Hematopoietic multipotent progenitor cell treated with erythropoietin and hydrocortisone succinate and interleukin-3 and kit ligand, for 15 days (in vitro differentiated cells): ENCODE data around the gene CARD14.
"Not testable (repeated sequence)": the region's sequence is repeated elsewhere in the genome, so short reads cannot be mapped to it uniquely, and the experiment has no call there.

Source experiments
- DNase-seq: peaks from one replicate; pipeline ENCODE4 v3.0.0-alpha.2; 2015; ENCODE audit warnings: low spot score

CARD14 gene

DNA sequence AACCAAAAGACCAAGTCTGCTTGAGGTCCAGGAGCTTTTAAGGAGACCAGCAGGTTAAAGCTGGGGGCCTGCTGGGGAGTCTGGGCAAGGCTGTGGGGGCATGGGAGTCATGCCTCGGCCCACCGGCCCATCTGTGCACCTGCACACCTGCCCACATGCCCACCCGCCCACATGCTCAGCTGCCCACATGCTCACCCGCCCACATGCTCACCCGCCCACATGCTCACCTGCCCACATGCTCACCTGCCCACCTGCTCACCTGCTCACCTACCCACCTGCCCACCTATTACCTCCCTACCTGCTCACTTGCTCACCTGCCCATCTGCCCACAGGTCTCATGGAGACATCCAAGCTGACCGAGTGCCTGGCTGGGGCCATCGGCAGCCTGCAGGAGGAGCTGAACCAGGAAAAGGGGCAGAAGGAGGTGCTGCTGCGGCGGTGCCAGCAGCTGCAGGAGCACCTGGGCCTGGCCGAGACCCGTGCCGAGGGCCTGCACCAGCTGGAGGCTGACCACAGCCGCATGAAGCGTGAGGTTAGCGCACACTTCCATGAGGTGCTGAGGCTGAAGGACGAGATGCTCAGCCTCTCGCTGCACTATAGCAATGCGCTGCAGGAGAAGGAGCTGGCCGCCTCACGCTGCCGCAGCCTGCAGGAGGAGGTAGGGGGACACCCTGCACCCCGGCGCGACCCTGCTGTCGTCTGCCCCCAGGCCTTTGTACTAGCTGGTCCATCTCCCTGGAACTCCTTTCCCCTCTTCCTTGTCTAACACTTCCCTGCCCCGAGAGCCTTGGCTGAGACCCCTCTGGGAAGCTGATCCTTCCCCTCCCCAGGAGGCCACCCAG lies 14.0 kb downstream of the CARD14 start:
- DNase-seq, result no peak

- no peak for DNase-seq
Observed at GRCh38 chr17:80184423-80184714, 14.5 kb downstream of the CARD14 start.

DNA sequence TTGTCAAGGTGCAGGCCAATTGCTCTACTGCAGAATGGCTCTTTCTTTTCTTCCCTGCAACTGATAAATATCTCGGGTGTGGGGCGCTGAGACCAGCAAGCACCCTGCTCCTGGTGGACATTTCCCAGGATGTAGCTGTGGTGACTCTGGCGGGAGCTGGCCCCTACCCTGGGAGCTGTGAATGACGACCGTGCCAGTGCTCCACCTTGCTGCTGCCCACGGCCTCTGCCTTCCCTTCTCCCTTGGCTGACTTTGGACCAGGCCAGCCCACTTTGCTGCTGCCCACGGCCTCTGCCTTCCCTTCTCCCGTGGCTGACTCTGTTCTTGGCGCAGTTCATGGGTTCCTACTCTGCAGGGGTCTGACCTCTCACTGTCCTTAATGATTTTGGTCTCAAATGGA lies 16.1 kb downstream of the CARD14 start:
- no peak for DNase-seq

- DNase-seq, result no peak
Observed at GRCh38 chr17:80187090-80187489, 17.3 kb downstream of the CARD14 start.

GRCh38 chr17:80187515-80187941 lies 17.7 kb downstream of the CARD14 start:
- no peak for DNase-seq

DNA sequence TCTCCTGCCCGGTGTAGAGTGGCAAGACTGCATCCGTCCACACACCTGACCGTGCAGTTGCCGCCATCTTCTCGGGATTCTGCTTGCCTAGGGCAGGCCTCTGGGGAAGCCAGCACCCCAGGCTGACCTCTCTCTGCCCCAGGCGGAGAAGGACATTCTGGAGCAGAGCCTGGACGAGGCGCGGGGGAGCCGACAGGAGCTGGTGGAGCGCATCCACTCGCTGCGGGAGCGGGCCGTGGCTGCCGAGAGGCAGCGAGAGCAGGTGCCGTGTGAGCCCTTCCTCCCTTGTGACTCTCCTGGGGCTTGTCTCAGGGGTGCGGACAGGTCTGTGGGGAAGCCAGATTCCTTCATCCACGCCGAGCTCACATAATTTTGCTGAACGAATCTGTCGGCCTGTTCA lies 19.8 kb downstream of the CARD14 start:
- no peak for DNase-seq

- no peak for DNase-seq
Observed at GRCh38 chr17:80190716-80191115, 20.9 kb downstream of the CARD14 start.

- no peak for DNase-seq
Observed at GRCh38 chr17:80191192-80191591, 21.4 kb downstream of the CARD14 start.

GRCh38 chr17:80191865-80192661 lies 22.2 kb downstream of the CARD14 start:
- DNase-seq, result no peak

DNA sequence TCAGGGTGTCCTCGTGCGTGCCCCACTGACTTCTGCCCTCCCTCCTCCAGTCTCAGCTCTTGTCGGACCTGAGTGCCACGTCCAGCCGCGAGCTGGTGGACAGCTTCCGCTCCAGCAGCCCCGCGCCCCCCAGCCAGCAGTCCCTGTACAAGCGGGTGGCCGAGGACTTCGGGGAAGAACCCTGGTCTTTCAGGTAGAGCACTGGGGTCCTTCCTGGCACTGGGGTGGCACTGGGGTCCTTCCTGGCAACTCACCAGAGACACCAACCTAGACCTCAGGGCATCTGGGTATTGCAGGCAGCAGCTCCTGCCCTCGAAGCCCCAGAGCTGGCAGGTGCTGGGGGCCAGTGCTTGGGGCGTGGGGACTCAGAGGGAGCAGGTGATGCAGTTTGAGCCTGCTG lies 25.3 kb downstream of the CARD14 start:
- DNase-seq, result no peak

DNA sequence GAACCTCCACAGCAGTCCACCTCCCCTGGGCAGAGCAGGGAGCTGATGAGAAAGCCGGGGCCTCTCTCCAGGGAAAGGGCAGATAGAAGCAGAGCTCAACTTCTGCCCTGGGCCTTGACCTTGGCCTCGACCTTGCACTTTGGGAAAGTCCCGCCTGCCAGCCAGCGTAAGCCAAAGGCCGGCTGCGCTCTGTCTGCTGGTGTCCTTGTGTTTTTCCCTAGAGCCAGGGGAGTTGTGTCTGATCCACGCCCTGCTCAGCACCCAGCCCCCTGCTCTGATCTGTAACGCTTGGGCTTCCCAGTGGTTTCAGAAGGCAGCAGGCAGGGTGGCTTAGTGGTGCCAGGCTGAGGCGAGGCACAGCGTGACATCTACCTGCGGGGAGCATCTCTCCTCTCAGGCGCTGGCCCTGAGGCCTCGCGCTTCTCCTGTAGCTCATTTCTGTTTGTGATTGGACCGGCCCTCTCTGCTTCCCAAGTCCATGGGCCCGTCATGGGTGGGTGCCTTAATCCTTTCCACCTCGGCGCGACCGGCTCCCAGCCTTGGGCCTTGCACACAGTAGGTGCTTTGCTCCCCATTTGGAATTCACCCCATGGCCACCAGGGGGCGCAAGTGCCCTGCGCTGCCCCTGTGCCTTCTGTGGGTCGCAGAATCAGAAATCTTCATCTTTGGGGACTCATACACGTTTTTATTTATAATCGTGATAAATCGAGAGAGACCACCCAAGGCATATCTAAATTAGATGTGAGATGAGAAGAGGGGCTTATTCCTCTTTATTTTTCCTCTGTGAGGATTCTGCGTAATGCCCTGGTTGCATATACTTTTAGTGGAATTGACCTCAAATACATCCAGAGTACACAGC lies 26.1 kb downstream of the CARD14 start:
- DNase-seq, result peak; percentile 68

DNA sequence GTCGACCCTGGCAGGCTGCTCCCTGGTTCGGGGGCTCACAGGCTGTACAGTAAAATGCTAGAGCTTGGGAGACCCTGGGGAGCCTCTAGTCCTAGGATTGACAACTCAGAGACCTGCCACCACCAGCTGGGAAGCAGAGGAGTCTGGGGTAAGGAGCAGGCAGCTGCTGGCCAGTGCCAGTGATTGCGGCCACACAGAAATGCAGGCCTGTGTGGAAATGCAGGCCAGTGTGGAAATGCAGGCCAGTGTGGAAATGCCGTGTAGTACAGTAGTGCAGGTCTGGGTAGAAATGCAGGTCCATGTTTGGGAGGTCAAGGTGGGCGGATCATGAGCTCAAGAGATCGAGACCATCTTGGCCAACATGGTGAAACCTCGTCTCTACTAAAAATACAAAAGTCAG lies 26.8 kb downstream of the CARD14 start:
- no peak for DNase-seq

- DNase-seq, result no peak
Observed at GRCh38 chr17:80198144-80198661, 28.4 kb downstream of the CARD14 start.

DNA sequence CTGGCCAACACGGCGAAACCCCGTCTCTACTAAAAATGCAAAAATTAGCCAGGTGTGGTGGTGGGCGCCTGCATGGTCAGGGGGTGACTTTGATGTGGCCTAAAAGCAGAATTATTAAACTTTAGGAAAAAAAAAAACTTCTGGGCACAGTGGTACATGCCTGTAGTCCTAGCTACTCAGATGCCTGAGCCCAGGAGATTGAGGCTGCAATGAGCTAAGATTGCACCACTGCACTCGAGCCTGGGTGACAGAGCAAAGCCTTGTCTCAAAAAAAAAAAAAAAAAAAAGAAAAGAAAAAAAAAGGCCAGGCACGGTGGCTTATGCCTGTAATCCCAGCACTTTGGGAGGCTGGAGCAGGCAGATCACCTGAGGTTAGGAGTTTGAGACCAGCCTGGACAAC lies 29.5 kb downstream of the CARD14 start:
- DNase-seq, result not testable (repeated sequence)

DNA sequence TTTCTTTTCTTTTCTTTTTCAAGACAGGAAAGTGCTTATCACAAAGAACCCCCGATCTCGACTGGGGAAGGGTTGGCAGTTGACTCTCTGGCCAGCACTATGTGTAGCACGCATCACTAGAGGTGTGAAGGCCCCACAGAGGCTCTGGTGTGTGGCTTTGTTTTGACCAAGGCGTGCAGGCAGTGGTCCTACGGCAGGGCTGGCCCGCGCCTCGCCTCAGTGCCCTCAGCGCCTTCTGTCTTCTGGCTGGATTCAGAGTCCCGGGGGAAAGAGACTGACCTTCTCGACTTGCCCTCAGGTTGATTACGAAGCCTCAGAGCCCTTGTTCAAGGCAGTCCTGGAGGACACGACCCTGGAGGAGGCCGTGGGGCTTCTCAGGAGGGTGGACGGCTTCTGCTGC lies 31.6 kb downstream of the CARD14 start:
- DNase-seq, result no peak

DNA sequence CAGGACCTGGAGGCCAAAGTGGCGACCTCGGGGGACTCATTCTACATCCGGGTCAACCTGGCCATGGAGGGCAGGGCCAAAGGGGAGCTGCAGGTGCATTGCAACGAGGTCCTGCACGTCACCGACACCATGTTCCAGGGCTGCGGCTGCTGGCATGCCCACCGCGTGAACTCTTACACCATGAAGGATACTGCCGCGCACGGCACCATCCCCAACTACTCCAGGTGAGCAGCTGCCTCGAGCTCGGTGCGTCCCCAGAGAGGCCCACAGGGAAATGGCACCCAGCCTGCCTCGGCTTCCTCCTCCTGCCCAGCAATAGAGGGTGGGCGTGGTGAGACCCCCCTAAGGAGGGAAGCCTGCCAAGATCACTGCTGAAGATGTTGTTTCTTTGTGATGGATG lies 32.4 kb downstream of the CARD14 start:
- DNase-seq, result no peak

DNA sequence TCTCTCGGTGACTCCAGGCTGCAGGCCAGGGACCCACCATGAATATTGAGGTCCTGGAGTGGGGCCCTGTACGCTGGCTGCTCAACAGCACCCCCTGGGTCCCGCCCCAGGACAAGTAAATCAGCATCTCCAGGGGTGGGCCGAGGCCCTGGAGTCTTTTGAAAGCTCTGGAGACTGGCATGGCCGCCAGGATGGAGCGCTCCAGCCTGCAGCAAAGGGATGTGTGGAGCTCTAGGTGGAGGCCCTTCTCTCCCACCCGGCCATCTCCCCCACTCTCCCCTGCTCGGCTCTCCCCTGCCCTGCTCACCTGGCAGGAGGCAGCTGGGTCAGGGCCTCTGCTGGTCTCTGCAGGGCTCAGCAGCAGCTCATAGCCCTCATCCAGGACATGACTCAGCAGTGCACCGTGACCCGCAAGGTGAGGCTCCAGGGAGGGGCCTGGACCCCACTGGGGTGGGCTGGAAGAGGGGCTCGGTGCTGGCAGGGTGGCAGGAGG lies 33.7 kb downstream of the CARD14 start:
- DNase-seq, result no peak

GRCh38 chr17:80204626-80205468 lies 35.0 kb downstream of the CARD14 start:
- DNase-seq, result no peak

GRCh38 chr17:80205811-80206210 lies 36.0 kb downstream of the CARD14 start:
- DNase-seq, result no peak

- DNase-seq, result no peak
Observed at GRCh38 chr17:80208050-80208449, 38.2 kb downstream of the CARD14 start.

DNA sequence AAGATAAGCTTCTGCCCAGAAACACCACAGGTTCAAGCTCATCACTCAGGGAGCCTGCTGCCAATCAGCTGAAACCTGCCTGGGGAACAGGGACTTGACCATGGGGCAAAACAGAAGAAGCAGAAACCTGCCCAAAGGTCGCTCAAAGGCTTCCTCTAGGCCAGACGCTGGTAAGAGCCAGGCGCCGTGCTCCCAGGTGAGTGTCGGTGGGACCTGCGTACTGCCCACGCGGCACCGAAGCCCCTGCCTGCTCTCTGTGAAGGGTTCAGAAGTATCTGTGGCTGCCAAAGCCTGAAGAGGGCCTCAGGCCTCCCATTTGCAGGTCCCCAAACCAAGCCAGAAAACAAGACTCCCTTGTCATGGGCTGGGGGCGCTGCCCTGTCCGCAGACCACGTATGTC lies 39.9 kb downstream of the CARD14 start:
- DNase-seq, result no peak
